Measurements from ENCODE around the gene PANX2.

- TF ChIP-seq, protein P1, sequence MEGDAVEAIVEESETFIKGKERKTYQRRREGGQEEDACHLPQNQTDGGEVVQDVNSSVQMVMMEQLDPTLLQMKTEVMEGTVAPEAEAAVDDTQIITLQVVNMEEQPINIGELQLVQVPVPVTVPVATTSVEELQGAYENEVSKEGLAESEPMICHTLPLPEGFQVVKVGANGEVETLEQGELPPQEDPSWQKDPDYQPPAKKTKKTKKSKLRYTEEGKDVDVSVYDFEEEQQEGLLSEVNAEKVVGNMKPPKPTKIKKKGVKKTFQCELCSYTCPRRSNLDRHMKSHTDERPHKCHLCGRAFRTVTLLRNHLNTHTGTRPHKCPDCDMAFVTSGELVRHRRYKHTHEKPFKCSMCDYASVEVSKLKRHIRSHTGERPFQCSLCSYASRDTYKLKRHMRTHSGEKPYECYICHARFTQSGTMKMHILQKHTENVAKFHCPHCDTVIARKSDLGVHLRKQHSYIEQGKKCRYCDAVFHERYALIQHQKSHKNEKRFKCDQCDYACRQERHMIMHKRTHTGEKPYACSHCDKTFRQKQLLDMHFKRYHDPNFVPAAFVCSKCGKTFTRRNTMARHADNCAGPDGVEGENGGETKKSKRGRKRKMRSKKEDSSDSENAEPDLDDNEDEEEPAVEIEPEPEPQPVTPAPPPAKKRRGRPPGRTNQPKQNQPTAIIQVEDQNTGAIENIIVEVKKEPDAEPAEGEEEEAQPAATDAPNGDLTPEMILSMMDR (IDR thresholded peaks at IDR 0.05) = no peak
- TF ChIP-seq POLR2A (IDR thresholded peaks at IDR 0.05) = no peak
Observed at GRCh38 chr22:50171965-50172421, 1.5 kb downstream of the PANX2 start.
